NT2/D1 (cell line): ENCODE results near the gene GSE1.

ENCODE experiments used
- SUZ12 ChIP-seq: IDR thresholded peaks from 2 replicates; pipeline ENCODE4 v1.6.1; 2011; ENCODE audit not compliant: insufficient read length, insufficient read depth; ENCODE audit errors: extremely low read depth
- ZNF274 ChIP-seq: IDR thresholded peaks from 2 replicates; pipeline ENCODE4 v1.6.1; 2011; ENCODE audit warnings: mild to moderate bottlenecking, low read depth, low read length

DNA sequence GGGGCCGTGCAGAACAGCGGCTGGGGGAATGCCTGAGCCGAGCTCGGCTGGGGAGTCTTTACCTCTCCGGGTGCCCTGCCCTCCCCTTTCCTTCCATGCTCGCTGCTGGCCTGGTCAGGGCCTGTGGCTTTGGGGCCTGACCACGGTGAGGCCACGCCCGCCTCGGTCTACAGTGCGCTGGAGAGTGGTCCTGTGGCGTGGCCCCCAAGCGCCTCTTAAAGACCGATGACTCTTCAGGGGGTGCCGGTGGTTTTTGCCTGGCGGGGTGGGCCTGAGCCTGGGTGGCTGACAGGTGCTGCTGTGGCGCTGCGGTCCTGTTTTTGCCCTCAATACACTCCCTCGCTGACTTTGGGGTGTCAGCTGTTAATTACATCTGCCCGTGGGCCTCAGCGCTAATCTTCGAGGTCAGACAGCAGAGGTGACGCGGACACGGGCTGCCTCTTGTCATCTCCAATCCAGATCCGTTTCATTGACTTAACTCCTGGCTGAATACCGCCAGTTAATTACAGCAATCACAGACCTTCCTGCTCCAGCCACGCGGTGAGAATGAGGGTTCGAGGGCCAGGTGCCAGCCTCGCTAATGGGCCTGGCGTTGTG is 29.7 kb downstream of the GSE1 start:
- no peak for TF ChIP-seq ZNF274
- no peak for TF ChIP-seq SUZ12
